ENCODE measurements around the gene MAP3K15.
"Not testable (repeated sequence)": the region's sequence is repeated elsewhere in the genome, so short reads cannot be mapped to it uniquely, and the experiment has no call there.

Gene MAP3K15

DNA sequence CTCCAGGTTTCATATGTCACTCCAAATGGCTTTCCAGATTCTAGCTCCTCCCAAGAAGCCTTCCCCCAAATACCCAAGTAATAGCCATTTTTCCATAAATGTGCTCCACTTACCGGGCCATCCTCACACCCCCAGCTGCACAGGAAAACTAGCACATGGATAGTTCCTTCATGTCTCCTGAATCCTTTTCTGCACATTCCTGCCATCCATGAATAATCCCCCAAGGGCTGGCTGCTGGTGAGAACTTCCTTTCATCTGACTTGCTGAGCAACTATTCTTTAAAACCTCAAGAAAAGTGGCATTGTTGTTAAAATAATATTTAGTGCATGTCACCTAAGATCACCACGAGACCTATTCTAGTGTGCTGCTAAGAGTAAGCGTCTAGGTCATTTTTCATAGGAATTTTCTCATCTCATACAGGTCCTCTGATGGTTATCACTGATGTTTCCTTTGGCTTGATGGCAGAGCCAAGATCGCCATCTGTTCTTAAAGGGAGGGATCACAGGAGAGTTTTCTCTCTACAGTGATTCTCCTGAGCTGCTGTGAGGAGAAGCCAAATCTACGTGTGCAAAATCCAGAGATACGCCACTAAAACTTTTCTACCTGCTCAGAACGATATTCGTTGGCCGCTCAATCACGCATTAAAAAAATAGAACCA is 71.3 kb downstream of the MAP3K15 start:
- Histone ChIP-seq H3K9me3 (ENCODE audit: low read length) (no peaks in the 10 kb centered on the region), H3K4me1 (ENCODE audit: insufficient read depth, low read length, severe bottlenecking) (no peaks in the 10 kb centered on the region), H3K9me2 (ENCODE audit: low read depth, low read length) (no peaks in the 10 kb centered on the region), H3K4me2 (ENCODE audit: low read length) (no peak overlapping the region), H3K9ac (ENCODE audit: low read length) (no peak overlapping the region), H3K4me3 (ENCODE audit: low read depth, low read length, poor library complexity, severe bottlenecking) (no peak overlapping the region), H3K79me2 (ENCODE audit: insufficient read depth, low read length) (no peaks in the 10 kb centered on the region), H2AFZ (ENCODE audit: low read length) (no peak overlapping the region), H3K27ac (ENCODE audit: low read depth, low read length, poor library complexity, severe bottlenecking) (no peak overlapping the region), H3K36me3 (ENCODE audit: insufficient read depth, low read length) (no peaks in the 10 kb centered on the region), H3F3A (ENCODE audit: insufficient read depth, low read length) (no peaks in the 10 kb centered on the region), H4K20me1 (ENCODE audit: insufficient read depth, low read length) (no peaks in the 10 kb centered on the region), H3K27me3 (ENCODE audit: insufficient read depth, low read length) (no peaks in the 10 kb centered on the region)
- no peak for TF ChIP-seq EZH2 (IDR thresholded peaks at IDR 0.05; ENCODE audit: borderline replicate concordance, low read length)
- no peak for TF ChIP-seq CTCF (IDR thresholded peaks at IDR 0.05; ENCODE audit: low read length)

DNA sequence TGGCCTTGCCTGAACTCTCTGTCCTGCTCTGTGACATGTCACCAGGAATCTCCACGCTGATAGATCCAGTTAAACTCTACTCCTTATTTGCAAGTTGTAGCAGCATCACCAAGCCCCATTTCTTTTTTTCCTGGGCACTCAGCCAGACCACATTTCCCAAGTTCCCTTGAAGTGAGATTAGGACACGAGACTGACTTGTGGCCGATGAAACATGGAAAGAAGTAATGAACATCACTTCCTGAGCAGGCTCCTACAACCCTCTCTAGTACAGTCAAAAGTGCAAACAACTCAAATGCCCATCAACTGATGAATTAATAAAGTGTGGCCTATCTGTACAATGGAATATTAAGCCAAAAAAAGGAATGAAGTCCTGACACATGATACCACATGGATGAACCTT is 74.6 kb downstream of the MAP3K15 start:
- H3K27me3 ChIP-seq (ENCODE audit: insufficient read depth, low read length): no peaks in the 10 kb centered on the region
- H3K9ac ChIP-seq (ENCODE audit: low read length): no peak overlapping the region
- H3K4me1 ChIP-seq (ENCODE audit: insufficient read depth, low read length, severe bottlenecking): no peaks in the 10 kb centered on the region
- TF ChIP-seq EZH2 (IDR thresholded peaks at IDR 0.05; ENCODE audit: borderline replicate concordance, low read length): no peak
- TF ChIP-seq CTCF (IDR thresholded peaks at IDR 0.05; ENCODE audit: low read length): no peak
- H3K4me3 ChIP-seq (ENCODE audit: low read depth, low read length, poor library complexity, severe bottlenecking): no peak overlapping the region
- no peak overlapping the region for H3K27ac ChIP-seq (ENCODE audit: low read depth, low read length, poor library complexity, severe bottlenecking)
- H3K9me3 ChIP-seq (ENCODE audit: low read length): no peaks in the 10 kb centered on the region
- no peaks in the 10 kb centered on the region for H4K20me1 ChIP-seq (ENCODE audit: insufficient read depth, low read length)
- no peak overlapping the region for H2AFZ ChIP-seq (ENCODE audit: low read length)
- no peaks in the 10 kb centered on the region for H3K36me3 ChIP-seq (ENCODE audit: insufficient read depth, low read length)
- H3K4me2 ChIP-seq (ENCODE audit: low read length): no peak overlapping the region
- no peaks in the 10 kb centered on the region for H3F3A ChIP-seq (ENCODE audit: insufficient read depth, low read length)
- no peaks in the 10 kb centered on the region for H3K79me2 ChIP-seq (ENCODE audit: insufficient read depth, low read length)
- H3K9me2 ChIP-seq (ENCODE audit: low read depth, low read length): no peaks in the 10 kb centered on the region

DNA sequence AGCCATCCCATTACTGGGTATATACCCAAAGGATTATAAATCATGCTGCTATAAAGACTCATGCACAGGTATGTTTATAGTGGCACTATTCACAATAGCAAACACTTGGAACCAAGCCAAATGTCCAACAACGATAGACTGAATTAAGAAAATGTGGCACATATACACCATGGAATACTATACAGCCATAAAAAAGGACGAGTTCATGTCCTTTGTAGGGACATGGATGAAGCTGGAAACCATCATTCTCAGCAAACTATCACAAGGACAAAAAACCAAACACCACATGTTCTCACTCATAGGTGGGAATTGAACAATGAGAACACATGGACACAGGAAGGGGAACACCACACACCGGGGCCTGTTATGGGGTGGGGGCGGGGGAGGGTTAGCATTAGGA is 92.6 kb downstream of the MAP3K15 start:
- not testable (repeated sequence) for H3K4me2 ChIP-seq (ENCODE audit: low read length); H3K36me3 ChIP-seq (ENCODE audit: insufficient read depth, low read length)

GRCh38 chrX:19410259-19410658 is 105.0 kb downstream of the MAP3K15 start:
- Histone ChIP-seq H3K4me2 (ENCODE audit: low read length) (no peak overlapping the region), H3K4me1 (ENCODE audit: insufficient read depth, low read length, severe bottlenecking) (no peaks in the 10 kb centered on the region), H3K36me3 (ENCODE audit: insufficient read depth, low read length) (no peaks in the 10 kb centered on the region), H3K79me2 (ENCODE audit: insufficient read depth, low read length) (no peaks in the 10 kb centered on the region), H3K27ac (ENCODE audit: low read depth, low read length, poor library complexity, severe bottlenecking) (no peak overlapping the region), H3K9ac (ENCODE audit: low read length) (no peak overlapping the region), H3K9me2 (ENCODE audit: low read depth, low read length) (no peaks in the 10 kb centered on the region), H3K27me3 (ENCODE audit: insufficient read depth, low read length) (no peaks in the 10 kb centered on the region), H3K4me3 (ENCODE audit: low read depth, low read length, poor library complexity, severe bottlenecking) (no peak overlapping the region), H2AFZ (ENCODE audit: low read length) (no peak overlapping the region), H3F3A (ENCODE audit: insufficient read depth, low read length) (no peaks in the 10 kb centered on the region), H4K20me1 (ENCODE audit: insufficient read depth, low read length) (no peaks in the 10 kb centered on the region), H3K9me3 (ENCODE audit: low read length) (no peaks in the 10 kb centered on the region)
- TF ChIP-seq EZH2 (IDR thresholded peaks at IDR 0.05; ENCODE audit: borderline replicate concordance, low read length): no peak
- TF ChIP-seq CTCF (IDR thresholded peaks at IDR 0.05; ENCODE audit: low read length): no peak

More for the DNA sequence above, 92.6 kb downstream of the MAP3K15 start:
- H3K4me3 ChIP-seq (ENCODE audit: low read depth, low read length, poor library complexity, severe bottlenecking); H3K27ac ChIP-seq (ENCODE audit: low read depth, low read length, poor library complexity, severe bottlenecking); H3K79me2 ChIP-seq (ENCODE audit: insufficient read depth, low read length); H3K9ac ChIP-seq (ENCODE audit: low read length); H3K27me3 ChIP-seq (ENCODE audit: insufficient read depth, low read length); H2AFZ ChIP-seq (ENCODE audit: low read length); H3K9me2 ChIP-seq (ENCODE audit: low read depth, low read length); H3K4me1 ChIP-seq (ENCODE audit: insufficient read depth, low read length, severe bottlenecking); H3F3A ChIP-seq (ENCODE audit: insufficient read depth, low read length); H3K9me3 ChIP-seq (ENCODE audit: low read length); H4K20me1 ChIP-seq (ENCODE audit: insufficient read depth, low read length): not testable (repeated sequence)

All from OCI-LY1 (cell line).